H7 (cell line): ENCODE data around the gene DDX39B. TPM values are rescaled to one million over a fixed set of nuclear protein-coding genes. Genes with fewer than 3 reads are reported as not detected.

Experiments used
- DNase-seq: peaks from one replicate; pipeline ENCODE4 v3.0.0; 2012
- H3K27me3 ChIP-seq: 2 replicates; pipeline ENCODE4 v1.6.0; 2011; ENCODE audit warnings: mild to moderate bottlenecking, low read length; ENCODE audit not compliant: control insufficient read depth, insufficient read depth
- H3K36me3 ChIP-seq: replicated peaks from 2 replicates; pipeline ENCODE4 v1.5.1; 2011; ENCODE audit warnings: low read length; ENCODE audit not compliant: control insufficient read depth, insufficient read depth
- H3K4me3 ChIP-seq: 2 replicates; pipeline ENCODE4 v1.5.1; 2011; ENCODE audit warnings: low read depth, mild to moderate bottlenecking, control low read depth, low read length, moderate library complexity; ENCODE audit not compliant: insufficient read depth
- total RNA-seq: library from RNA; depleted of rRNA; stranded (reverse); fragments of >200 nt; shearing (Covaris generic); gene quantifications from 2 replicates; pipeline ENCODE4 v1.2.3, GENCODE V29; 2014

The DDX39B gene
- total RNA-seq, 1 experiment from 2014 or later = 872 TPM

DNA sequence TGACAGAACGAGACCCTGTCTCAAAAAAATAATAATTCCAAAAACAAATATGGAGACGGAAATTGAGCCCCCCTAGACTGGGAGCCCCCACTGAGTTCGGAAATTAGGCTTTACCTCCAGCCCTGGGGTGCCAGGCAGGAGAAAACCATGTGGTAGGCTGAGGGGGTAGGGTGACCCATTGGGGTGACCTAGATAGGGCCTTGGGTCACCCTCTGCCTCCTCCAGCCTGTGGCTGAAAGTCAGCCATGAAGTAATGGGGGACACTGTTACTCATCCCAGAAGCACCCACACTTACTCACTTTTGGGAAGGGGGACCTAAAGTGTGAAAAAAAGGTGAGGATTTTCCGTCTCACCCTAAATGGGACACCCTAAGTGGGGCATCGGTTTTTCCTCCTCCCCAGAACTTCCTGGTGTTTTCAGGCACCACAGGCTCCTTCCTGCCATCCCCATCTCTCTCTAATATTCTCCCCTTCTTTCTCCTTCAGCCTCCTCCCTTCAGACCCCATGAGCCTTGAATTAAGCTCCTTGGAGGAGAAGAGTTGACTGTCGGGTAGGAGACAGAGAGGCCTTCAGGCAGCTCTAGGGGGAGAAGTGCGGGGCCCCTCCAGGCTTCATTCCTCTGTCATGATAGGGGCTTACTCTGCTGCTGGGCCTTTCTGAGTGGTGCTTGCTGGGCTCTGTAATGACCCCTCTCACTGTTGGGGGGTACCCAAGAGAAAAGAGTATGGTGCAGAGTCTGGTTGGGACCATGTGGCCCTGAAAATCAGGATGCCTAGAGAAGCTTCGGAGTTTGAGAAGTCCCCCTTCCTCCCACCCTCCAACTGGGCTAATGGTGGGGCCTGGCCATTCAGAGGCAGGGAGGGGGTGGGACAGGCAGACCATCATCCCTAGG, 38.0 kb upstream of the DDX39B start:
- H3K27me3 ChIP-seq = peaks cover 18% of the 10 kb centered on the region; the same call in 1 of the 2 replicates
- H3K36me3 ChIP-seq = no peaks in the 10 kb centered on the region
- H3K4me3 ChIP-seq = no peak overlapping the region; the same call in 1 of the 2 replicates

GRCh38 chr6:31579119-31579505, 37.3 kb upstream of the DDX39B start:
- Histone ChIP-seq H3K27me3 (peaks cover 18% of the 10 kb centered on the region; the same call in 1 of the 2 replicates), H3K36me3 (no peaks in the 10 kb centered on the region), H3K4me3 (no peak overlapping the region)
- DNase-seq = no peak

More for the DNA sequence above, 38.0 kb upstream of the DDX39B start:
- peak; percentile 50 for DNase-seq

GRCh38 chr6:31578184-31579118, 36.6 kb upstream of the DDX39B start:
- no peaks in the 10 kb centered on the region for H3K36me3 ChIP-seq
- H3K27me3 ChIP-seq = peaks cover 18% of the 10 kb centered on the region; the same call in 1 of the 2 replicates
- H3K4me3 ChIP-seq = no peak overlapping the region
- peak; percentile 63 for DNase-seq

- no peak overlapping the region for H3K4me3 ChIP-seq
- no peaks in the 10 kb centered on the region for H3K36me3 ChIP-seq
- H3K27me3 ChIP-seq = peaks cover 18% of the 10 kb centered on the region; the same call in 1 of the 2 replicates
- DNase-seq = peak; percentile 10
Observed at GRCh38 chr6:31577579-31577966, 35.8 kb upstream of the DDX39B start.

- peaks cover 18% of the 10 kb centered on the region; the same call in 1 of the 2 replicates for H3K27me3 ChIP-seq
- no peaks in the 10 kb centered on the region for H3K36me3 ChIP-seq
- no peak overlapping the region for H3K4me3 ChIP-seq
- peak; percentile 11 for DNase-seq
Observed at GRCh38 chr6:31576897-31577578, 35.2 kb upstream of the DDX39B start.

DNA sequence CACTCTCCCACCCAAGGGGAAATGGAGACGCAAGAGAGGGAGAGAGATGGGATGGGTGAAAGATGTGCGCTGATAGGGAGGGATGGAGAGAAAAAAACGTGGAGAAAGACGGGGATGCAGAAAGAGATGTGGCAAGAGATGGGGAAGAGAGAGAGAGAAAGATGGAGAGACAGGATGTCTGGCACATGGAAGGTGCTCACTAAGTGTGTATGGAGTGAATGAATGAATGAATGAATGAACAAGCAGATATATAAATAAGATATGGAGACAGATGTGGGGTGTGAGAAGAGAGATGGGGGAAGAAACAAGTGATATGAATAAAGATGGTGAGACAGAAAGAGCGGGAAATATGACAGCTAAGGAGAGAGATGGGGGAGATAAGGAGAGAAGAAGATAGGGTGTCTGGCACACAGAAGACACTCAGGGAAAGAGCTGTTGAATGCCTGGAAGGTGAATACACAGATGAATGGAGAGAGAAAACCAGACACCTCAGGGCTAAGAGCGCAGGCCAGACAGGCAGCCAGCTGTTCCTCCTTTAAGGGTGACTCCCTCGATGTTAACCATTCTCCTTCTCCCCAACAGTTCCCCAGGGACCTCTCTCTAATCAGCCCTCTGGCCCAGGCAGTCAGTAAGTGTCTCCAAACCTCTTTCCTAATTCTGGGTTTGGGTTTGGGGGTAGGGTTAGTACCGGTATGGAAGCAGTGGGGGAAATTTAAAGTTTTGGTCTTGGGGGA, 34.3 kb upstream of the DDX39B start:
- Histone ChIP-seq H3K4me3 (no peak overlapping the region), H3K36me3 (no peaks in the 10 kb centered on the region), H3K27me3 (peaks cover 10% of the 10 kb centered on the region; the same call in 1 of the 2 replicates)
- DNase-seq = peak; percentile 14

- H3K27me3 ChIP-seq = peaks cover 8% of the 10 kb centered on the region; the same call in 1 of the 2 replicates
- H3K36me3 ChIP-seq = no peaks in the 10 kb centered on the region
- H3K4me3 ChIP-seq = no peak within 1 kb of the TSS
- DNase-seq = peak; percentile 44
Observed at GRCh38 chr6:31575335-31575901, 33.6 kb upstream of the DDX39B start, which contains the start of gene TNF. Gene TNF (plus strand): TSS chr6:31575565. CDS start chr6:31575742, 177 bp downstream.

DNA sequence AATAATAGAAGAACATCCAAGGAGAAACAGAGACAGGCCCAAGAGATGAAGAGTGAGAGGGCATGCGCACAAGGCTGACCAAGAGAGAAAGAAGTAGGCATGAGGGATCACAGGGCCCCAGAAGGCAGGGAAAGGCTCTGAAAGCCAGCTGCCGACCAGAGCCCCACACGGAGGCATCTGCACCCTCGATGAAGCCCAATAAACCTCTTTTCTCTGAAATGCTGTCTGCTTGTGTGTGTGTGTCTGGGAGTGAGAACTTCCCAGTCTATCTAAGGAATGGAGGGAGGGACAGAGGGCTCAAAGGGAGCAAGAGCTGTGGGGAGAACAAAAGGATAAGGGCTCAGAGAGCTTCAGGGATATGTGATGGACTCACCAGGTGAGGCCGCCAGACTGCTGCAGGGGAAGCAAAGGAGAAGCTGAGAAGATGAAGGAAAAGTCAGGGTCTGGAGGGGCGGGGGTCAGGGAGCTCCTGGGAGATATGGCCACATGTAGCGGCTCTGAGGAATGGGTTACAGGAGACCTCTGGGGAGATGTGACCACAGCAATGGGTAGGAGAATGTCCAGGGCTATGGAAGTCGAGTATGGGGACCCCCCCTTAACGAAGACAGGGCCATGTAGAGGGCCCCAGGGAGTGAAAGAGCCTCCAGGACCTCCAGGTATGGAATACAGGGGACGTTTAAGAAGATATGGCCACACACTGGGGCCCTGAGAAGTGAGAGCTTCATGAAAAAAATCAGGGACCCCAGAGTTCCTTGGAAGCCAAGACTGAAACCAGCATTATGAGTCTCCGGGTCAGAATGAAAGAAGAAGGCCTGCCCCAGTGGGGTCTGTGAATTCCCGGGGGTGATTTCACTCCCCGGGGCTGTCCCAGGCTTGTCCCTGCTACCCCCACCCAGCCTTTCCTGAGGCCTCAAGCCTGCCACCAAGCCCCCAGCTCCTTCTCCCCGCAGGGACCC, 32.6 kb upstream of the DDX39B start:
- DNase-seq = peak; percentile 73
- peaks cover 7% of the 10 kb centered on the region; the same call in 1 of the 2 replicates for H3K27me3 ChIP-seq
- no peaks in the 10 kb centered on the region for H3K36me3 ChIP-seq
- H3K4me3 ChIP-seq = no peak overlapping the region

GRCh38 chr6:31573239-31574105, 31.7 kb upstream of the DDX39B start:
- DNase-seq = peak; percentile 36

GRCh38 chr6:31572041-31572911, 30.5 kb upstream of the DDX39B start, which contains the start of gene LTA:
Gene LTA (plus strand): TSS chr6:31572289. CDS start chr6:31572743, 454 bp downstream.
- Histone ChIP-seq H3K36me3 (no peaks in the 10 kb centered on the region), H3K27me3 (peaks cover 7% of the 10 kb centered on the region; the same call in 1 of the 2 replicates), H3K4me3 (no peak within 1 kb of the TSS)
- peak; percentile 49 for DNase-seq

More at GRCh38 chr6:31573239-31574105, 31.7 kb upstream of the DDX39B start:
- Histone ChIP-seq H3K36me3 (no peaks in the 10 kb centered on the region), H3K4me3 (no peak overlapping the region), H3K27me3 (peaks cover 7% of the 10 kb centered on the region; the same call in 1 of the 2 replicates)
